ENCODE measurements around the gene SERPINB6. TPM values are rescaled to one million over a fixed set of nuclear protein-coding genes. Genes with fewer than 3 reads are reported as not detected.

The SERPINB6 gene
- total and polyA plus RNA-seq, 8 donors, result 79.1 to 281 (median 156) TPM

- peaks cover 0 to 28% (median 1%) of the 10 kb centered on the region in 4 donors for H3K4me1 ChIP-seq
- H3K9me3 ChIP-seq, result peaks cover 0 to 2% (median under 1%) of the 10 kb centered on the region in 4 donors
- no peak overlapping the region for H3K4me3 ChIP-seq
- intact Hi-C loops (cut with DNase I; ENCODE audit: low total_unique reads), result no loop called here
- DNase-seq, result no peak
- TF ChIP-seq POLR2AphosphoS5 (IDR thresholded peaks at IDR 0.05) (no peak), EP300 (IDR thresholded peaks at IDR 0.05) (no peak), POLR2A (IDR thresholded peaks at IDR 0.05) (no peak), CTCF (IDR thresholded peaks at IDR 0.05) (no peak)
- 88 to 96% (median 92%) methylated on average over 7 to 9 of the region's 9 CpGs for WGBS, 5 donors
- H3K27me3 ChIP-seq, result no peaks in the 10 kb centered on the region
- no peak overlapping the region for H3K27ac ChIP-seq
- H3K36me3 ChIP-seq, result peaks cover 26 to 81% (median 71%) of the 10 kb centered on the region in 4 donors
These were observed 45.9 kb upstream of the SERPINB6 start for GRCh38 chr6:3017304-3017703.

- TF ChIP-seq POLR2AphosphoS5 (IDR thresholded peaks at IDR 0.05) (no peak), CTCF (IDR thresholded peaks at IDR 0.05) (no peak), POLR2A (IDR thresholded peaks at IDR 0.05) (no peak), EP300 (IDR thresholded peaks at IDR 0.05) (no peak)
- H3K4me1 ChIP-seq, result peaks cover 0 to 22% (median 0%) of the 10 kb centered on the region in 4 donors
- H3K4me3 ChIP-seq, result no peak overlapping the region
- H3K27ac ChIP-seq, result no peak overlapping the region
- H3K27me3 ChIP-seq, result no peaks in the 10 kb centered on the region
- 91 to 96% (median 96%) methylated on average over 17 of the region's 17 CpGs for WGBS, 5 donors
- no peak for DNase-seq
- H3K36me3 ChIP-seq, result peaks cover 26 to 87% (median 77%) of the 10 kb centered on the region in 4 donors
- peaks cover 0 to 8% (median 4%) of the 10 kb centered on the region in 4 donors for H3K9me3 ChIP-seq
- intact Hi-C loops (cut with DNase I; ENCODE audit: low total_unique reads), result no loop called here
These were observed 45.3 kb upstream of the SERPINB6 start for GRCh38 chr6:3016473-3017280.

- DNase-seq, result no peak
- Histone ChIP-seq H3K27me3 (no peaks in the 10 kb centered on the region), H3K27ac (no peak overlapping the region), H3K4me1 (peaks cover 0 to 11% (median 0%) of the 10 kb centered on the region in 4 donors), H3K36me3 (peaks cover 30 to 94% (median 87%) of the 10 kb centered on the region in 4 donors), H3K9me3 (peaks cover 0 to 22% (median 12%) of the 10 kb centered on the region in 4 donors), H3K4me3 (no peak overlapping the region)
- WGBS, 5 donors, result 88 to 97% (median 93%) methylated on average over 10 of the region's 10 CpGs
- TF ChIP-seq POLR2A (IDR thresholded peaks at IDR 0.05), result no peak
- no peak for TF ChIP-seq CTCF (IDR thresholded peaks at IDR 0.05)
- TF ChIP-seq POLR2AphosphoS5 (IDR thresholded peaks at IDR 0.05), result no peak
- TF ChIP-seq EP300 (IDR thresholded peaks at IDR 0.05), result no peak
- intact Hi-C loops (cut with DNase I; ENCODE audit: low total_unique reads), result no loop called here
These were observed 43.8 kb upstream of the SERPINB6 start for GRCh38 chr6:3015144-3015543.

GRCh38 chr6:3014675-3015066 is 43.3 kb upstream of the SERPINB6 start:
- peaks cover 33 to 94% (median 87%) of the 10 kb centered on the region in 4 donors for H3K36me3 ChIP-seq
- 86 to 97% (median 90%) methylated on average over 4 of the region's 4 CpGs for WGBS, 5 donors
- DNase-seq, result no peak

More at GRCh38 chr6:3014675-3015066, 43.3 kb upstream of the SERPINB6 start:
- Histone ChIP-seq H3K27ac (no peak overlapping the region), H3K4me1 (peaks cover 0 to 8% (median 0%) of the 10 kb centered on the region in 4 donors), H3K9me3 (peaks cover 0 to 22% (median 12%) of the 10 kb centered on the region in 4 donors), H3K4me3 (no peak overlapping the region), H3K27me3 (no peaks in the 10 kb centered on the region)
- TF ChIP-seq POLR2AphosphoS5 (IDR thresholded peaks at IDR 0.05), result no peak
- TF ChIP-seq POLR2A (IDR thresholded peaks at IDR 0.05), result no peak
- TF ChIP-seq EP300 (IDR thresholded peaks at IDR 0.05), result no peak
- no peak for TF ChIP-seq CTCF (IDR thresholded peaks at IDR 0.05)
- intact Hi-C loops (cut with DNase I; ENCODE audit: low total_unique reads), result no loop called here

All from stomach (tissue), 9 donors.